Measurements from ENCODE around the gene LRRC4B.

Gene LRRC4B

GRCh38 chr19:50518091-50519005 lies 49.9 kb downstream of the LRRC4B start:
- no peak for DNase-seq

GRCh38 chr19:50517704-50518075 lies 50.5 kb downstream of the LRRC4B start:
- no peak for DNase-seq

- DNase-seq = no peak
Observed at GRCh38 chr19:50516964-50517703, 51.1 kb downstream of the LRRC4B start.

- no peak for DNase-seq
Observed at GRCh38 chr19:50516456-50516855, 51.8 kb downstream of the LRRC4B start.

- DNase-seq = no peak
Observed at GRCh38 chr19:50515168-50515561, 53.1 kb downstream of the LRRC4B start.

GRCh38 chr19:50514346-50515167 lies 53.7 kb downstream of the LRRC4B start:
- no peak for DNase-seq

GRCh38 chr19:50513746-50514345 lies 54.4 kb downstream of the LRRC4B start, which contains the start of gene ASPDH:
ASPDH (minus strand) TSS chr19:50513913; CDS start chr19:50513823, 90 bp downstream.
- DNase-seq = peak; percentile 7

- DNase-seq = no peak
Observed at GRCh38 chr19:50512999-50513745, 55.1 kb downstream of the LRRC4B start.

GRCh38 chr19:50512112-50512998 lies 55.9 kb downstream of the LRRC4B start:
- DNase-seq = no peak

- DNase-seq = peak; percentile 100
Observed at GRCh38 chr19:50511069-50511822, 57.0 kb downstream of the LRRC4B start, which contains the start of gene JOSD2. JOSD2 (minus strand) TSS chr19:50511191; CDS start chr19:50510431, 760 bp downstream.

GRCh38 chr19:50510700-50511068 lies 57.6 kb downstream of the LRRC4B start:
- DNase-seq = no peak

- no peak for DNase-seq
Observed at GRCh38 chr19:50510121-50510670, 58.0 kb downstream of the LRRC4B start.

GRCh38 chr19:50509366-50509765 lies 58.9 kb downstream of the LRRC4B start:
- no peak for DNase-seq

- DNase-seq = no peak
Observed at GRCh38 chr19:50508843-50509190, 59.4 kb downstream of the LRRC4B start.

GRCh38 chr19:50507376-50507775 lies 60.9 kb downstream of the LRRC4B start:
- DNase-seq = no peak

GRCh38 chr19:50506700-50507099 lies 61.5 kb downstream of the LRRC4B start:
- no peak for DNase-seq

GRCh38 chr19:50505856-50506611 lies 62.2 kb downstream of the LRRC4B start:
- no peak for DNase-seq

GRCh38 chr19:50501568-50502475 lies 66.4 kb downstream of the LRRC4B start:
- DNase-seq = no peak
